ENCODE data around the gene ZNF345. TPM values are rescaled to one million over a fixed set of nuclear protein-coding genes. Genes with fewer than 3 reads are reported as not detected.

ZNF345 gene
- total RNA-seq, 2 experiments from 2014 or later: 2.3 to 3.8 TPM

DNA sequence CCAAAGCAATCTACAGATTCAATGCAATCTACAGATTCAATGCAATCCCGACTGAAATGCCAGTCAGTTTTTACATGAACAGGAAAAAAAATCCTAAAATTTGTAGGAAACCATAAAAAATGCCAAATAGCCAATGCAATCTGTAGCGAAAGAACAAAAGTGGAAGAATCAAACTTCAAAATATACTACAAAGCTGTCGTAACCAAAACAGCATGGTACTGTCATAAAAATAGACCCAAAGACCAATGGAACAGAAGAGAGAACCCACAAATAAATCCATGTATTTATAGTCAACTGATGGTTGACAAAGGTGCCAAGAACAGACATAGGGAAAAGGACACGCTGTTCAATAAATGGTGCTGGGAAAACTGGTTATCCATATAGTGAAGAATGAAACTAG is 47.7 kb downstream of the ZNF345 start:
- POLR2A ChIA-PET: no interaction called here
- CTCF ChIA-PET: no interaction called here

- ChIA-PET CTCF (no interaction called here), POLR2A (interaction anchor here (0.7 to 0.8 kb wide), 1 partner anchor 66 kb away, joined by 4 read pairs; the partner anchor contains the start of gene ZNF345)
These were observed 65.5 kb downstream of the ZNF345 start, which contains the start of the genes ZNF568 and ZNF829 for GRCh38 chr19:36915992-36916830. TSS of gene ZNF568 (plus strand) at chr19:36916332. CDS start at chr19:36922771, 6,439 bp downstream. TSS of gene ZNF829 (minus strand) at chr19:36916291. CDS start at chr19:36915167, 1,124 bp downstream.

DNA sequence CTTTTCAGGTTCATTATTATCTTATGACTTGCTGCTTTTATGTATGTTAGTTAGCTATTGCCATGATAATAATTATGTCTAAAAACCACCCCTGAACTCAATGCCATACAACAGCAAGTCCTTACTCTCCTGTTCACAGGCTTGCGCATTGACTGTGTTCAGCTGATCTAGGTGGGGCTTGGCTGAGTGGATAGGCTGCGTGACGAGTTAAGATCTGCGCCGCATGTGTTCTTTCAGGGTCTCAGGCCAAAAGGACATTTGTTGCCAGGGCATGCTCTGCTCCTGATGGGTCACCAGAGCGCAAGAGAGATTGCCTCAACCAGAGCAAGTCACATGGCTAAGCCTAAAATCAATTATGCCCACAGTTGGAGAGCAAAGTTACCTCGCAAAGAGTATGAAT is 66.3 kb downstream of the ZNF345 start:
- POLR2A ChIA-PET: interaction anchor here (0.8 kb wide), 1 partner anchor 67 kb away, joined by 4 read pairs; the partner anchor contains the start of gene ZNF345
- CTCF ChIA-PET: no interaction called here

DNA sequence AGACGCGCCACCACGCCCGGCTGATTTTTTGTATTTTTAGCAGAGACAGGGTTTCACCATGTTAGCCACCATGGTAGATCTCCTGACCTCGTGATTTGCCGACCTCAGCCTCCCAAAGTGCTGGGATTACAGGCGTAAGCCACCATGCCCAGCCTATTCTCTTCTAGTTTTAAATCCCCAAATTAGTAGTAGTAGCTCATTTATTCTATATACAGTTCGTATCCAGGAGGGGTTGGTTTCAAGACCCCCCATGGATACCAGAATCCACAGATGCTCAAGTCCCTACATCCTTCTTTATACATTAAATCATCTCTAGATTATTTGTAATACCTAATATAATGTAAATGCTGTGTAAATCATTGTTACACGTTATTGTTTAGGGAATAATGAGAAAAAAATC is 67.4 kb downstream of the ZNF345 start:
- POLR2A ChIA-PET: no interaction called here
- CTCF ChIA-PET: no interaction called here

Other genes with a start within 250 kb of the ZNF345 start
- 10 to 100 TPM; 10.3 to 10.9 TPM for gene ZNF382, start 245.6 kb upstream of the ZNF345 start, total RNA-seq
- gene ZNF461, start 184.0 kb upstream of the ZNF345 start, total RNA-seq: 1 to 10 TPM; 5.3 to 5.4 TPM
- 1 to 10 TPM; 7.0 to 7.9 TPM for gene ZNF567, start 163.3 kb upstream of the ZNF345 start, total RNA-seq
- 1 to 10 TPM; 5.0 to 6.0 TPM for gene ZNF850, start 78.1 kb upstream of the ZNF345 start, total RNA-seq
- 1 to 10 TPM; 7.3 to 7.7 TPM for gene ZNF790, start 12.5 kb upstream of the ZNF345 start, total RNA-seq
- 1 to 10 TPM; 5.2 to 6.3 TPM for gene ZNF829, start 65.4 kb downstream of the ZNF345 start, total RNA-seq
- gene ZNF568, start 65.5 kb downstream of the ZNF345 start, total RNA-seq: 1 to 10 TPM; 6.5 to 7.1 TPM
- gene ZNF420, start 227.6 kb downstream of the ZNF345 start, total RNA-seq: 10 to 100 TPM; 13.3 to 16.5 TPM

All from activated CD8-positive, alpha-beta memory T cell treated with anti-CD3 and anti-CD28 coated beads for 36 hours (primary cell).